IMR-90 (cell line): ENCODE measurements around the gene KAT7. TPM values are rescaled to one million over a fixed set of nuclear protein-coding genes. Genes with fewer than 3 reads are reported as not detected.
A peak's percentile ranks its signal among the peaks of the same experiment; 100 is the strongest.

Experiments used
- ATAC-seq: fragments of 200-7000 bp; cut with Tn5 transposase; 2 replicates; pipeline ENCODE4 v1.9.1; 2020; ENCODE audit warnings: low read depth, mild to moderate bottlenecking, moderate library complexity
- BruUV-seq: library from RNA; stranded (reverse); fragments of 400-500 nt; replicated peaks from 2 replicates; lab custom pipeline; 2021; lab: Mats Ljungman, UMichigan
- CTCF ChIA-PET: fragments of 300-600 bp; formaldehyde crosslinking; extraction: SDS; loops from one replicate; lab custom pipeline; 2021; ENCODE audit warnings: antibody characterized with exemption; lab: Yijun Ruan, JAX
- POLR2A ChIA-PET: fragments of 300-600 bp; sonication (Branson Sonifier 250); formaldehyde crosslinking; loops from one replicate; lab custom pipeline; 2022; ENCODE audit warnings: antibody characterized with exemption; ENCODE audit not compliant: unreplicated experiment; lab: Charles Lee
- DNase-seq: peaks from one replicate; pipeline ENCODE4 v3.0.0; 2013
- H2AFZ ChIP-seq: replicated peaks from 2 replicates; pipeline ENCODE3; 2013; ENCODE audit warnings: low read length, mild to moderate bottlenecking; ENCODE audit not compliant: poor library complexity
- H2AK5ac ChIP-seq: 2 replicates; pipeline ENCODE4 v1.6.1; 2013; ENCODE audit warnings: low read depth, low read length, inconsistent platforms
- H2AK9ac ChIP-seq: replicated peaks from 2 replicates; pipeline ENCODE3; 2013; ENCODE audit warnings: mild to moderate bottlenecking, low read depth, low read length, moderate library complexity; ENCODE audit not compliant: poor library complexity
- H2BK120ac ChIP-seq: 2 replicates; pipeline ENCODE4 v1.6.1; 2013; ENCODE audit warnings: low read depth, low read length, inconsistent platforms
- H2BK15ac ChIP-seq: 3 replicates; pipeline ENCODE4 v1.6.1; 2013; ENCODE audit warnings: low read depth, low read length, inconsistent platforms
- H2BK20ac ChIP-seq: 2 replicates; pipeline ENCODE4 v1.6.1; 2013; ENCODE audit warnings: low read depth, mild to moderate bottlenecking, inconsistent platforms, low read length, moderate library complexity
- H2BK5ac ChIP-seq: 2 replicates; pipeline ENCODE4 v1.6.1; 2013; ENCODE audit warnings: mild to moderate bottlenecking, low read depth, low read length, inconsistent platforms; ENCODE audit not compliant: poor library complexity, severe bottlenecking
- H3K14ac ChIP-seq: replicated peaks from 2 replicates; pipeline ENCODE4 v1.6.1; 2013; ENCODE audit warnings: low read depth, low read length, inconsistent platforms
- H3K18ac ChIP-seq: 2 replicates; pipeline ENCODE4 v1.6.1; 2013; ENCODE audit warnings: low read depth, low read length, control low read depth
- H3K23ac ChIP-seq: 2 replicates; pipeline ENCODE4 v1.6.1; 2013; ENCODE audit warnings: low read depth, low read length, inconsistent platforms
- H3K27ac ChIP-seq: 2 replicates; pipeline ENCODE4 v1.5.1; 2013; ENCODE audit warnings: mild to moderate bottlenecking, control low read depth, low read length; ENCODE audit not compliant: insufficient read depth
- H3K27me3 ChIP-seq: 2 replicates; pipeline ENCODE4 v1.6.1; 2013; ENCODE audit warnings: low read length; ENCODE audit not compliant: control insufficient read depth, insufficient read depth
- H3K36me3 ChIP-seq: 2 replicates; pipeline ENCODE4 v1.6.1; 2013; ENCODE audit warnings: low read length, mixed read lengths; ENCODE audit not compliant: control insufficient read depth, insufficient read depth
- H3K4ac ChIP-seq: 2 replicates; pipeline ENCODE4 v1.6.1; 2013; ENCODE audit warnings: low read depth, low read length, inconsistent platforms
- H3K4me1 ChIP-seq: 2 replicates; pipeline ENCODE4 v1.6.1; 2013; ENCODE audit warnings: low read length, mixed read lengths; ENCODE audit not compliant: control insufficient read depth, insufficient read depth
- H3K4me2 ChIP-seq: 2 replicates; pipeline ENCODE4 v1.6.1; 2013; ENCODE audit warnings: low read depth, mild to moderate bottlenecking, control low read depth, low read length, moderate library complexity
- H3K4me3 ChIP-seq: 2 replicates; pipeline ENCODE4 v1.5.1; 2013; ENCODE audit warnings: low read depth, mild to moderate bottlenecking, control low read depth, low read length, moderate library complexity; ENCODE audit not compliant: insufficient read depth
- H3K56ac ChIP-seq: 2 replicates; pipeline ENCODE4 v1.6.1; 2013; ENCODE audit warnings: low read length, inconsistent platforms; ENCODE audit not compliant: insufficient read depth; ENCODE audit errors: extremely low read depth
- H3K79me1 ChIP-seq, 2 experiments: 2 replicates each; pipeline ENCODE4 v1.6.1; 2013; ENCODE audit warnings: low read length in 2 of 2, inconsistent platforms in 1 of 2, low read depth in 1 of 2
- H3K9ac ChIP-seq: 2 replicates; pipeline ENCODE4 v1.6.1; 2013; ENCODE audit warnings: low read depth, low read length, control low read depth
- H3K9me1 ChIP-seq: 2 replicates; pipeline ENCODE4 v1.6.1; 2013; ENCODE audit warnings: low read length, inconsistent platforms; ENCODE audit not compliant: insufficient read depth
- H3K9me3 ChIP-seq: 2 replicates; pipeline ENCODE4 v1.6.1; 2013; ENCODE audit warnings: low read length; ENCODE audit not compliant: control insufficient read depth, insufficient read depth
- H4K20me1 ChIP-seq: 2 replicates; pipeline ENCODE4 v1.6.1; 2013; ENCODE audit warnings: low read length, inconsistent platforms; ENCODE audit not compliant: insufficient read depth
- H4K5ac ChIP-seq: 2 replicates; pipeline ENCODE4 v1.6.1; 2013; ENCODE audit warnings: mild to moderate bottlenecking, low read depth, low read length, control low read depth
- H4K8ac ChIP-seq, 2 experiments: 2 replicates each; pipeline ENCODE4 v1.6.1; 2013; ENCODE audit warnings: low read depth in 2 of 2, low read length in 2 of 2, control low read depth in 1 of 2, inconsistent platforms in 1 of 2
- H4K91ac ChIP-seq: 2 replicates; pipeline ENCODE4 v1.6.1; 2013; ENCODE audit warnings: low read depth, low read length, inconsistent platforms; ENCODE audit not compliant: insufficient read depth
- NFE2L2 ChIP-seq: fragments of 150-350 bp; IDR thresholded peaks from 2 replicates; pipeline ENCODE4 v1.6.1; 2016; ENCODE audit warnings: low read depth, mild to moderate bottlenecking, low read length
- POLR2A ChIP-seq: IDR thresholded peaks from 2 replicates; pipeline ENCODE4 v1.6.1; 2012; ENCODE audit warnings: mild to moderate bottlenecking, low read depth, low read length
- RCOR1 ChIP-seq: IDR thresholded peaks from 2 replicates; pipeline ENCODE4 v1.6.1; 2012; ENCODE audit warnings: mild to moderate bottlenecking, low read length, improper control_type of control experiment; ENCODE audit not compliant: insufficient replicate concordance
- WGBS, 2 experiments: methylation state at CpG; one replicate each; pipeline versions ENCODE4 v1.1.5 to v1.1.7; 2013; ENCODE audit warnings: missing lambda C conversion rate in 2 of 2; ENCODE audit not compliant: insufficient read length in 1 of 2; ENCODE audit errors: extremely low coverage in 2 of 2; 5-methylcytosine and 5-hydroxymethylcytosine counted together
- dilution Hi-C: fragments of 300-500 bp; cut with HindIII; formaldehyde crosslinking; loops from one replicate; pipeline ENCODE4 v1.14.3; 2018; ENCODE audit warnings: low sequenced_read_pairs; ENCODE audit not compliant: unreplicated experiment
- in situ Hi-C: fragments of 300-500 bp; cut with MboI; formaldehyde crosslinking; loops from 3 replicates; pipeline ENCODE4 v1.14.3; 2019; ENCODE audit warnings: low sequenced_read_pairs, inconsistent platforms, mixed read lengths
- intact Hi-C: fragments of 100-400 bp; cut with micrococcal nuclease; formaldehyde crosslinking; loops from 2 replicates; pipeline ENCODE4 v1.10.0; 2022
- polyA plus RNA-seq, 3 experiments: library from polyadenylated mRNA; depleted of rRNA; stranded (reverse); fragments of >200 nt; gene quantifications; 2 replicates each; pipeline ENCODE4 v1.2.3, GENCODE V29; 2012; ENCODE audit warnings: low replicate concordance in 1 of 3
- total RNA-seq: library from RNA; depleted of rRNA; stranded (reverse); fragments of >200 nt; gene quantifications from 2 replicates; pipeline ENCODE4 v1.2.3, GENCODE V29; 2012

The KAT7 gene
- total and polyA plus RNA-seq, 2 of the 4 experiments (the other 2 are of a cell fraction): 16.9 to 21.9 TPM

- peak overlapping the region; percentile 53 for H3K4ac ChIP-seq
- peak overlapping the region; percentile 63 for H4K91ac ChIP-seq
- H3K14ac ChIP-seq: no peak overlapping the region
- H3K9me1 ChIP-seq: no peaks in the 10 kb centered on the region
- H3K23ac ChIP-seq: no peak overlapping the region; the same call in 1 of the 2 replicates
- BruUV-seq: no TSS peak
- peak overlapping the region; percentile 19; the same call in 1 of the 2 replicates for H3K27ac ChIP-seq
- H3K4me3 ChIP-seq: peak overlapping the region; percentile 39
- in situ Hi-C loops: no loop called here
- H2BK5ac ChIP-seq: no peak overlapping the region
- no peaks in the 10 kb centered on the region for H3K36me3 ChIP-seq
- TF ChIP-seq RCOR1 (no peak), NFE2L2 (no peak), POLR2A (no peak)
- H3K4me2 ChIP-seq: peak overlapping the region; percentile 58
- intact Hi-C loops: loop anchor here (1.0 to 2.0 kb wide), 3 partner anchors 62 to 281 kb away; partner anchors contain the start of genes KAT7 and SLC35B1
- H3K79me1 ChIP-seq: no peaks in the 10 kb centered on the region
- H3K18ac ChIP-seq: no peak overlapping the region
- CTCF ChIA-PET: interaction anchor here (0.7 to 1.3 kb wide), 2 partner anchors 36 to 281 kb away, joined by 3 to 5 read pairs; no protein-coding TSS in a partner anchor
- no peak overlapping the region for H2BK120ac ChIP-seq
- peak overlapping the region; percentile 61 to 75; a peak in 3 of 4 replicates for H4K8ac ChIP-seq
- H3K9me3 ChIP-seq: no peaks in the 10 kb centered on the region
- 0 out of 3 replicates have a peak overlapping the region, but pooled peaks have one; percentile 9 for H2BK15ac ChIP-seq
- H2AK9ac ChIP-seq: peak overlapping the region; percentile 90
- H2AK5ac ChIP-seq: peak overlapping the region; percentile 60; the same call in 1 of the 2 replicates
- H3K27me3 ChIP-seq: peaks cover 23% of the 10 kb centered on the region; the same call in 1 of the 2 replicates
- H3K4me1 ChIP-seq: peaks cover 3% of the 10 kb centered on the region; the same call in 1 of the 2 replicates
- H2BK20ac ChIP-seq: no peak overlapping the region
- H2AFZ ChIP-seq: peak overlapping the region; percentile 83
- 0 out of 2 replicates have a peak overlapping the region, but pooled peaks have one; percentile 19 for H4K5ac ChIP-seq
- DNase-seq (no peak), ATAC-seq (peak; percentile 55)
- POLR2A ChIA-PET: no interaction called here
- WGBS, 2 experiments: 11% methylated on average over 18 of the region's 61 CpGs; no CpG with 5 or more reads in 1 of the 2 experiments
- peak overlapping the region; percentile 16; the same call in 1 of the 2 replicates for H3K9ac ChIP-seq
- H4K20me1 ChIP-seq: no peaks in the 10 kb centered on the region
- no peak overlapping the region for H3K56ac ChIP-seq
- dilution Hi-C loops: no loop called here
These were observed 62.4 kb downstream of the KAT7 start for GRCh38 chr17:49850772-49851386.
